H1 (cell line): Measurements from ENCODE around the gene KLHL7. TPM values are rescaled to one million over a fixed set of nuclear protein-coding genes. Genes with fewer than 3 reads are reported as not detected.

ENCODE experiments used
- ASH2L ChIP-seq: fragments of 200-600, 300-600 bp; sonication (generic); IDR thresholded peaks from one replicate; pipeline ENCODE4 v1.7.1; 2017; ENCODE audit warnings: low read length
- BACH1 ChIP-seq: IDR thresholded peaks from 2 replicates; pipeline ENCODE4 v1.6.1; 2012; ENCODE audit warnings: low read length, improper control_type of control experiment
- CHD7 ChIP-seq: fragments of 300-600 bp; sonication (generic); IDR thresholded peaks from 2 replicates; pipeline ENCODE4 v1.7.1; 2012; ENCODE audit warnings: low read length, moderate library complexity, mild to moderate bottlenecking, inconsistent platforms; ENCODE audit not compliant: insufficient replicate concordance
- SIRT6 ChIP-seq: IDR thresholded peaks from one replicate; pipeline ENCODE4 v1.7.1; 2012; ENCODE audit warnings: low read length, inconsistent platforms
- TAF1 ChIP-seq: IDR thresholded peaks from 2 replicates; pipeline ENCODE4 v1.6.1; 2011; ENCODE audit warnings: mild to moderate bottlenecking, low read depth, low read length
- polyA plus RNA-seq, 7 experiments: library from polyadenylated mRNA; depleted of rRNA in 3 of 7; stranded (reverse) in 5 of 7; unstranded in 2 of 7; fragments of >200 nt in 5 of 7; fragments of 200-250 nt in 2 of 7; gene quantifications; 1 replicate in 5 of 7; 2 replicates in 1 of 7; 4 replicates in 1 of 7; pipeline versions ENCODE4 v1.2.1 to v1.2.3, GENCODE V29; 2011 to 2013; ENCODE audit warnings: missing spikeins in 2 of 7, mixed read lengths in 2 of 7
- total RNA-seq: library from RNA; stranded (reverse); fragmentation: NEBNext Ultra II Directional; extraction: Animal tissue kit (Norgen Biotek cat#: 25700); gene quantifications from 2 replicates; pipeline ENCODE4 v1.2.1, GENCODE V29; 2021

The KLHL7 gene
- total and polyA plus RNA-seq, 2 of the 8 experiments (the other 6 are each of a cell fraction or from before 2014, with no cell fraction given), result 65.3 to 115 TPM

GRCh38 chr7:23106057-23106822 lies 655 bp downstream of the KLHL7 start (continued):
- no peak for TF ChIP-seq CHD7
- no peak for TF ChIP-seq SIRT6
- TF ChIP-seq ASH2L, result no peak
- no peak for TF ChIP-seq BACH1
- peak; percentile 45; the same call in 1 of the 2 replicates for TF ChIP-seq TAF1
